ENCODE results near the gene TRMO. TPM values are rescaled to one million over a fixed set of nuclear protein-coding genes. Genes with fewer than 3 reads are reported as not detected.

TRMO gene
- total and polyA plus RNA-seq, 7 donors, result 7.8 to 27.8 (median 24.8) TPM

- 74 to 77% methylated on average over 6 of the region's 6 CpGs for WGBS, 2 donors
- no peaks in the 10 kb centered on the region for H3K27me3 ChIP-seq
- intact Hi-C loops (cut with DNase I), result no loop called here
- H3K4me1 ChIP-seq, result peaks cover 0 to 15% (median 12%) of the 10 kb centered on the region in 4 donors
- H3K4me3 ChIP-seq, result no peak overlapping the region
- H3K9me3 ChIP-seq, result no peaks in the 10 kb centered on the region
- no peak overlapping the region for H3K27ac ChIP-seq
- DNase-seq, result no peak
- TF ChIP-seq EP300 (IDR thresholded peaks at IDR 0.05) (no peak), POLR2AphosphoS5 (IDR thresholded peaks at IDR 0.05) (no peak), CTCF (IDR thresholded peaks at IDR 0.05) (no peak), POLR2A (IDR thresholded peaks at IDR 0.05) (no peak)
- no peaks in the 10 kb centered on the region for H3K36me3 ChIP-seq
Observed at GRCh38 chr9:97874624-97875023, 47.7 kb downstream of the TRMO start.

- WGBS, 2 donors, result 80 to 86% methylated on average over 6 of the region's 6 CpGs
- H3K27ac ChIP-seq, result no peak overlapping the region
Observed at GRCh38 chr9:97873882-97874281, 48.4 kb downstream of the TRMO start.

GRCh38 chr9:97873425-97873824, 48.9 kb downstream of the TRMO start:
- 87 to 96% methylated on average over 3 of the region's 3 CpGs for WGBS, 2 donors
- TF ChIP-seq EP300 (IDR thresholded peaks at IDR 0.05) (no peak), POLR2A (IDR thresholded peaks at IDR 0.05) (no peak), CTCF (IDR thresholded peaks at IDR 0.05) (no peak), POLR2AphosphoS5 (IDR thresholded peaks at IDR 0.05) (no peak)

More at GRCh38 chr9:97873882-97874281, 48.4 kb downstream of the TRMO start:
- Histone ChIP-seq H3K4me1 (peaks cover 0 to 15% (median 12%) of the 10 kb centered on the region in 4 donors), H3K36me3 (no peaks in the 10 kb centered on the region), H3K4me3 (no peak overlapping the region), H3K9me3 (no peaks in the 10 kb centered on the region), H3K27me3 (no peaks in the 10 kb centered on the region)
- no peak for TF ChIP-seq POLR2A (IDR thresholded peaks at IDR 0.05)
- TF ChIP-seq POLR2AphosphoS5 (IDR thresholded peaks at IDR 0.05), result no peak
- no peak for TF ChIP-seq CTCF (IDR thresholded peaks at IDR 0.05)
- no peak for TF ChIP-seq EP300 (IDR thresholded peaks at IDR 0.05)
- DNase-seq, result no peak
- intact Hi-C loops (cut with DNase I), result no loop called here

GRCh38 chr9:97868859-97869258, 53.4 kb downstream of the TRMO start:
- peaks cover 3 to 28% (median 4%) of the 10 kb centered on the region in 3 donors for H3K27me3 ChIP-seq
- TF ChIP-seq POLR2AphosphoS5 (IDR thresholded peaks at IDR 0.05), result no peak
- TF ChIP-seq POLR2A (IDR thresholded peaks at IDR 0.05), result no peak
- no peak for TF ChIP-seq EP300 (IDR thresholded peaks at IDR 0.05)
- no peak for TF ChIP-seq CTCF (IDR thresholded peaks at IDR 0.05)
- 74 to 93% methylated on average over 3 of the region's 3 CpGs for WGBS, 2 donors
- H3K36me3 ChIP-seq, result no peaks in the 10 kb centered on the region
- H3K4me3 ChIP-seq, result no peak overlapping the region
- H3K9me3 ChIP-seq, result peaks cover 0 to 8% (median 4%) of the 10 kb centered on the region in 4 donors
- intact Hi-C loops (cut with DNase I), result no loop called here
- no peak for DNase-seq
- H3K27ac ChIP-seq, result no peak overlapping the region
- no peaks in the 10 kb centered on the region for H3K4me1 ChIP-seq

More at GRCh38 chr9:97873425-97873824, 48.9 kb downstream of the TRMO start:
- DNase-seq, result no peak
- Histone ChIP-seq H3K4me1 (peaks cover 0 to 15% (median 12%) of the 10 kb centered on the region in 4 donors), H3K27me3 (no peaks in the 10 kb centered on the region), H3K36me3 (no peaks in the 10 kb centered on the region), H3K27ac (no peak overlapping the region), H3K9me3 (no peaks in the 10 kb centered on the region), H3K4me3 (no peak overlapping the region)
- intact Hi-C loops (cut with DNase I), result no loop called here

- no peak overlapping the region for H3K27ac ChIP-seq
- H3K4me3 ChIP-seq, result no peak overlapping the region
Observed at GRCh38 chr9:97866848-97867247, 55.5 kb downstream of the TRMO start.

More at GRCh38 chr9:97866848-97867247, 55.5 kb downstream of the TRMO start:
- intact Hi-C loops (cut with DNase I), result no loop called here
- H3K36me3 ChIP-seq, result no peaks in the 10 kb centered on the region
- DNase-seq, result no peak
- H3K27me3 ChIP-seq, result peaks cover 3 to 47% (median 10%) of the 10 kb centered on the region in 3 donors
- TF ChIP-seq EP300 (IDR thresholded peaks at IDR 0.05) (no peak), POLR2A (IDR thresholded peaks at IDR 0.05) (no peak), POLR2AphosphoS5 (IDR thresholded peaks at IDR 0.05) (no peak), CTCF (IDR thresholded peaks at IDR 0.05) (no peak)
- peaks cover 0 to 8% (median 4%) of the 10 kb centered on the region in 4 donors for H3K9me3 ChIP-seq
- H3K4me1 ChIP-seq, result no peaks in the 10 kb centered on the region
